Measurements from ENCODE around the gene PCDHGA6. TPM values are rescaled to one million over a fixed set of nuclear protein-coding genes. Genes with fewer than 3 reads are reported as not detected.

Gene PCDHGA6
- total and polyA plus RNA-seq, 9 of the 15 experiments (the other 6 are each of a cell fraction or from before 2014, with no cell fraction given) = 0.01 to 0.18 (median 0.09) TPM; not detected in 1

DNA sequence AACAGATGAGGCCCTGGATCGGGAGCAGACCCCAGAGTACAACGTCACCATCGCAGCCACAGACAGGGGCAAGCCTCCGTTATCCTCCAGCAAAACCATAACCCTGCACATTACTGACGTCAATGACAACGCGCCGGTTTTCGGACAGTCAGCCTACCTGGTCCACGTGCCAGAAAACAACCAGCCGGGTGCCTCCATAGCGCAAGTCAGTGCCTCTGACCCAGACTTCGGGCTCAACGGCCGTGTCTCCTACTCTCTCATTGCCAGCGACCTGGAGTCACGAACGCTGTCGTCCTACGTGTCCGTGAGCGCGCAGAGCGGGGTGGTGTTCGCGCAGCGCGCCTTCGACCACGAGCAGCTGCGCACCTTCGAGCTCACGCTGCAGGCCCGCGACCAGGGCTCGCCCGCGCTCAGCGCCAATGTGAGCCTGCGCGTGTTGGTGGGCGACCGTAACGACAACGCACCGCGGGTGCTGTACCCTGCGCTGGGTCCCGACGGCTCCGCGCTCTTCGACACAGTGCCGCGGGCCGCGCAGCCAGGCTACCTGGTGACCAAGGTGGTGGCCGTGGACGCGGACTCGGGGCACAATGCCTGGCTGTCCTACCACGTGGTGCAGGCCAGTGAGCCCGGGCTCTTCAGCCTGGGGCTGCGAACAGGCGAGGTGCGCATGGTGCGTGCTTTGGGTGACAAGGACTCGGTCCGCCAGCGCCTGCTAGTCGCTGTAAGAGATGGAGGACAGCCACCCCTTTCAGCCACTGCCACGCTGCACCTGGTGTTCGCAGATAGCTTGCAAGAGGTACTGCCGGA, 45.6 kb downstream of the PCDHGA6 start:
- no peaks in the 10 kb centered on the region for H3K9me1 ChIP-seq (ENCODE audit: control insufficient read depth, insufficient read depth, low read length)
- 49% methylated on average over 52 of the region's 74 CpGs for WGBS (ENCODE audit: insufficient coverage, low coverage, missing lambda C conversion rate)
- no peak for ATAC-seq
- H2AFZ ChIP-seq (ENCODE audit: low read depth, low read length) = no peak overlapping the region
- no peak overlapping the region for H3K9ac ChIP-seq (ENCODE audit: insufficient read depth in 1 of 2, low read depth in 2 of 2, low read length in 2 of 2)
- H3K27ac ChIP-seq (ENCODE audit: extremely low read depth, low read depth, low read length) = no peak overlapping the region
- DNase-seq (ENCODE audit: extremely low read depth in 1 of 4, low spot score in 3 of 4) = no peak
- in situ Hi-C loops (cut with MboI) (no loop called here), intact Hi-C loops (cut with micrococcal nuclease) (no loop called here)
- ChIA-PET CTCF (ENCODE audit: low intra/inter-chr PET ratio) (interaction anchor here (2.0 kb wide), 1 partner anchor 105 kb away, joined by 6 read pairs; no protein-coding TSS in a partner anchor), POLR2A (no interaction called here)
- H3K36me3 ChIP-seq (ENCODE audit: control insufficient read depth, insufficient read depth, low read length) = no peaks in the 10 kb centered on the region
- no peak overlapping the region for H3K4me2 ChIP-seq (ENCODE audit: insufficient read depth, low read length)
- FAIRE-seq = no peak
- BruUV-seq (replicated peaks) = no TSS peak
- no peaks in the 10 kb centered on the region for H3K79me2 ChIP-seq (ENCODE audit: control insufficient read depth, insufficient read depth, low read length)
- H4K20me1 ChIP-seq (replicated peaks; ENCODE audit: control insufficient read depth, insufficient read depth, low read length) = no peaks in the 10 kb centered on the region
- no peak overlapping the region for H3K4me3 ChIP-seq
- 0 out of 2 replicates have a peak, but pooled peaks have one; percentile 11 for TF ChIP-seq ZNF184 (CRISPR knock-in tag; IDR thresholded peaks at IDR 0.05)
- TF ChIP-seq, protein P1, sequence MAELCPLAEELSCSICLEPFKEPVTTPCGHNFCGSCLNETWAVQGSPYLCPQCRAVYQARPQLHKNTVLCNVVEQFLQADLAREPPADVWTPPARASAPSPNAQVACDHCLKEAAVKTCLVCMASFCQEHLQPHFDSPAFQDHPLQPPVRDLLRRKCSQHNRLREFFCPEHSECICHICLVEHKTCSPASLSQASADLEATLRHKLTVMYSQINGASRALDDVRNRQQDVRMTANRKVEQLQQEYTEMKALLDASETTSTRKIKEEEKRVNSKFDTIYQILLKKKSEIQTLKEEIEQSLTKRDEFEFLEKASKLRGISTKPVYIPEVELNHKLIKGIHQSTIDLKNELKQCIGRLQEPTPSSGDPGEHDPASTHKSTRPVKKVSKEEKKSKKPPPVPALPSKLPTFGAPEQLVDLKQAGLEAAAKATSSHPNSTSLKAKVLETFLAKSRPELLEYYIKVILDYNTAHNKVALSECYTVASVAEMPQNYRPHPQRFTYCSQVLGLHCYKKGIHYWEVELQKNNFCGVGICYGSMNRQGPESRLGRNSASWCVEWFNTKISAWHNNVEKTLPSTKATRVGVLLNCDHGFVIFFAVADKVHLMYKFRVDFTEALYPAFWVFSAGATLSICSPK (IDR thresholded peaks at IDR 0.05; ENCODE audit: borderline replicate concordance) = no peak
- TF ChIP-seq, protein P2, sequence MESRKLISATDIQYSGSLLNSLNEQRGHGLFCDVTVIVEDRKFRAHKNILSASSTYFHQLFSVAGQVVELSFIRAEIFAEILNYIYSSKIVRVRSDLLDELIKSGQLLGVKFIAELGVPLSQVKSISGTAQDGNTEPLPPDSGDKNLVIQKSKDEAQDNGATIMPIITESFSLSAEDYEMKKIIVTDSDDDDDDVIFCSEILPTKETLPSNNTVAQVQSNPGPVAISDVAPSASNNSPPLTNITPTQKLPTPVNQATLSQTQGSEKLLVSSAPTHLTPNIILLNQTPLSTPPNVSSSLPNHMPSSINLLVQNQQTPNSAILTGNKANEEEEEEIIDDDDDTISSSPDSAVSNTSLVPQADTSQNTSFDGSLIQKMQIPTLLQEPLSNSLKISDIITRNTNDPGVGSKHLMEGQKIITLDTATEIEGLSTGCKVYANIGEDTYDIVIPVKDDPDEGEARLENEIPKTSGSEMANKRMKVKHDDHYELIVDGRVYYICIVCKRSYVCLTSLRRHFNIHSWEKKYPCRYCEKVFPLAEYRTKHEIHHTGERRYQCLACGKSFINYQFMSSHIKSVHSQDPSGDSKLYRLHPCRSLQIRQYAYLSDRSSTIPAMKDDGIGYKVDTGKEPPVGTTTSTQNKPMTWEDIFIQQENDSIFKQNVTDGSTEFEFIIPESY (CRISPR knock-in tag; IDR thresholded peaks at IDR 0.05) = 0 out of 2 replicates have a peak, but pooled peaks have one; percentile 8
- H3K4me1 ChIP-seq (replicated peaks in 1 of 2; ENCODE audit: control insufficient read depth in 2 of 2, insufficient read depth in 2 of 2, low read length in 2 of 2) = peaks cover 0 to 30% of the 10 kb centered on the region in 2 experiments; a peak in 2 of 5 replicates
- H3K9me3 ChIP-seq (replicated peaks; ENCODE audit: control insufficient read depth, insufficient read depth, low read depth, low read length) = 0 out of 2 replicates have a peak, but pooled peaks cover 1% of the 10 kb centered on the region
- peaks cover 3 to 45% of the 10 kb centered on the region in 2 experiments; a peak in 3 of 5 replicates for H3K27me3 ChIP-seq (ENCODE audit: control insufficient read depth in 2 of 2, insufficient read depth in 2 of 2, low read length in 2 of 2)
